ENCODE results near the gene CHFR.

DNA sequence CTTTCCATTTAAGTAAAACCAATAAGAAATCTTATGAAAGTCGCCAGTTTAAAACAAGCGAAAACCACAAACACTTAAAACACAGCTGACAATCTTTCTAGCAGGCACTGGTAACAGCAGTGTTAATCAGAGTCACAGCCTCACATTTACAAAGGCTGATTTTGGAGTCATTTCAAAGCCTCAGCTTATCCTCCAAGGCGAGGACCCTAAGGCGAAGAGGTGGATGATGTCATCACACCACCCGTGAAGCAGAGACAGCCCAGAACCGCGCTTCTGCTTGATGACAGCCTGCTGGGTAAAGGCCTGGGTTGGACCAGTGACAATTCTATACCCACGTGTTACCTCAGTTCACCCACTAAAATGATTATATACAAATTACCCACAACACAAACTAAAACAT lies 68.8 kb downstream of the CHFR start:
- TF ChIP-seq, protein P1, sequence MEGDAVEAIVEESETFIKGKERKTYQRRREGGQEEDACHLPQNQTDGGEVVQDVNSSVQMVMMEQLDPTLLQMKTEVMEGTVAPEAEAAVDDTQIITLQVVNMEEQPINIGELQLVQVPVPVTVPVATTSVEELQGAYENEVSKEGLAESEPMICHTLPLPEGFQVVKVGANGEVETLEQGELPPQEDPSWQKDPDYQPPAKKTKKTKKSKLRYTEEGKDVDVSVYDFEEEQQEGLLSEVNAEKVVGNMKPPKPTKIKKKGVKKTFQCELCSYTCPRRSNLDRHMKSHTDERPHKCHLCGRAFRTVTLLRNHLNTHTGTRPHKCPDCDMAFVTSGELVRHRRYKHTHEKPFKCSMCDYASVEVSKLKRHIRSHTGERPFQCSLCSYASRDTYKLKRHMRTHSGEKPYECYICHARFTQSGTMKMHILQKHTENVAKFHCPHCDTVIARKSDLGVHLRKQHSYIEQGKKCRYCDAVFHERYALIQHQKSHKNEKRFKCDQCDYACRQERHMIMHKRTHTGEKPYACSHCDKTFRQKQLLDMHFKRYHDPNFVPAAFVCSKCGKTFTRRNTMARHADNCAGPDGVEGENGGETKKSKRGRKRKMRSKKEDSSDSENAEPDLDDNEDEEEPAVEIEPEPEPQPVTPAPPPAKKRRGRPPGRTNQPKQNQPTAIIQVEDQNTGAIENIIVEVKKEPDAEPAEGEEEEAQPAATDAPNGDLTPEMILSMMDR (IDR thresholded peaks at IDR 0.05), result no peak
- no peak for TF ChIP-seq POLR2A (IDR thresholded peaks at IDR 0.05)
- no peak for TF ChIP-seq EP300 (IDR thresholded peaks at IDR 0.05)

All from tibial nerve (tissue), 4 donors.